Measurements from ENCODE around the gene NTN1. TPM values are rescaled to one million over a fixed set of nuclear protein-coding genes. Genes with fewer than 3 reads are reported as not detected.

NTN1 gene
- total RNA-seq, 1 experiment from 2014 or later: 14.5 TPM

- in situ Hi-C loops (cut with HindIII; ENCODE audit: low pct_unique_long_range_greater_than_20kb, low sequenced_read_pairs) (no loop called here), intact Hi-C loops (cut with micrococcal nuclease; ENCODE audit: unreplicated experiment) (no loop called here)
- no peak for ATAC-seq
- no TSS peak for BruUV-seq (replicated peaks)
- no peak for DNase-seq (ENCODE audit: low read depth, low spot score)
- no peaks in the 10 kb centered on the region for H3K27me3 ChIP-seq (ENCODE audit: control insufficient read depth, insufficient read depth, low read length)
- H3K4me3 ChIP-seq (ENCODE audit: low read depth in 2 of 2, low read length in 2 of 2): no peak overlapping the region
- H3K36me3 ChIP-seq (ENCODE audit: control insufficient read depth, insufficient read depth, low read length): no peaks in the 10 kb centered on the region
- H3K4me1 ChIP-seq (ENCODE audit: control insufficient read depth, insufficient read depth, low read length): peaks cover 22% of the 10 kb centered on the region
- TF ChIP-seq REST (IDR thresholded peaks at IDR 0.05; ENCODE audit: insufficient read depth in 1 of 2, low read depth in 2 of 2, low read length in 1 of 2) (no peak), TCF7L2 (IDR thresholded peaks at IDR 0.05; ENCODE audit: low read depth, low read length) (no peak), POLR2AphosphoS5 (IDR thresholded peaks at IDR 0.05; ENCODE audit: low read depth, low read length) (no peak), SIN3A (IDR thresholded peaks at IDR 0.05; ENCODE audit: borderline replicate concordance, insufficient read depth, low read depth, low read length) (no peak), CTCF (IDR thresholded peaks at IDR 0.05) (no peak)
- ChIA-PET POLR2A (no interaction called here), CTCF (no interaction called here)
- H3K27ac ChIP-seq (ENCODE audit: low read length): no peak overlapping the region
- no peaks in the 10 kb centered on the region for H3K9me3 ChIP-seq (ENCODE audit: control insufficient read depth, insufficient read depth, low read depth, low read length)
Measured at GRCh38 chr17:9261081-9262012, 240.0 kb downstream of the NTN1 start.

- H3K27me3 ChIP-seq (ENCODE audit: control insufficient read depth, insufficient read depth, low read length): no peaks in the 10 kb centered on the region
- no peaks in the 10 kb centered on the region for H3K36me3 ChIP-seq (ENCODE audit: control insufficient read depth, insufficient read depth, low read length)
- DNase-seq (ENCODE audit: low read depth, low spot score): no peak
- CTCF ChIA-PET: no interaction called here
- no peak for ATAC-seq
- no TSS peak for BruUV-seq (replicated peaks)
- H3K4me3 ChIP-seq (ENCODE audit: low read depth in 2 of 2, low read length in 2 of 2): no peak overlapping the region
- no peaks in the 10 kb centered on the region for H3K4me1 ChIP-seq (ENCODE audit: control insufficient read depth, insufficient read depth, low read length)
- in situ Hi-C loops (cut with HindIII; ENCODE audit: low pct_unique_long_range_greater_than_20kb, low sequenced_read_pairs): no loop called here
- intact Hi-C loops (cut with micrococcal nuclease; ENCODE audit: unreplicated experiment): no loop called here
- TF ChIP-seq POLR2AphosphoS5 (IDR thresholded peaks at IDR 0.05; ENCODE audit: low read depth, low read length) (no peak), TCF7L2 (IDR thresholded peaks at IDR 0.05; ENCODE audit: low read depth, low read length) (no peak), CTCF (IDR thresholded peaks at IDR 0.05) (no peak), REST (IDR thresholded peaks at IDR 0.05; ENCODE audit: insufficient read depth in 1 of 2, low read depth in 2 of 2, low read length in 1 of 2) (no peak), SIN3A (IDR thresholded peaks at IDR 0.05; ENCODE audit: borderline replicate concordance, insufficient read depth, low read depth, low read length) (no peak)
- H3K27ac ChIP-seq (ENCODE audit: low read length): no peak overlapping the region
- POLR2A ChIA-PET: no interaction called here
- no peaks in the 10 kb centered on the region for H3K9me3 ChIP-seq (ENCODE audit: control insufficient read depth, insufficient read depth, low read depth, low read length)
Measured at GRCh38 chr17:9266031-9266680, 244.8 kb downstream of the NTN1 start.
